ENCODE measurements around the gene IQCK.

Gene IQCK

GRCh38 chr16:19718624-19718965 lies 524 bp downstream of the IQCK start:
- DNase-seq (ENCODE audit: low spot score): no peak

- DNase-seq (ENCODE audit: low spot score): no peak
These were observed 4.3 kb downstream of the IQCK start for GRCh38 chr16:19722269-19722952.

- no peak for DNase-seq (ENCODE audit: low spot score)
These were observed 4.9 kb downstream of the IQCK start for GRCh38 chr16:19722981-19723380.

GRCh38 chr16:19728636-19728965 lies 10.5 kb downstream of the IQCK start:
- DNase-seq (ENCODE audit: low spot score): no peak

GRCh38 chr16:19733551-19733950 lies 15.5 kb downstream of the IQCK start:
- DNase-seq (ENCODE audit: low spot score): no peak

GRCh38 chr16:19735074-19735867 lies 17.2 kb downstream of the IQCK start:
- no peak for DNase-seq (ENCODE audit: low spot score)

- no peak for DNase-seq (ENCODE audit: low spot score)
These were observed 19.4 kb downstream of the IQCK start for GRCh38 chr16:19737306-19738038.

- DNase-seq (ENCODE audit: low spot score): no peak
These were observed 23.3 kb downstream of the IQCK start for GRCh38 chr16:19741354-19741753.

GRCh38 chr16:19743816-19744159 lies 25.7 kb downstream of the IQCK start:
- DNase-seq (ENCODE audit: low spot score): no peak

GRCh38 chr16:19744670-19745069 lies 26.6 kb downstream of the IQCK start:
- DNase-seq (ENCODE audit: low spot score): no peak

GRCh38 chr16:19745286-19746010 lies 27.4 kb downstream of the IQCK start:
- DNase-seq (ENCODE audit: low spot score): no peak

- DNase-seq (ENCODE audit: low spot score): no peak
These were observed 28.5 kb downstream of the IQCK start for GRCh38 chr16:19746561-19746960.

- DNase-seq (ENCODE audit: low spot score): no peak
These were observed 30.5 kb downstream of the IQCK start for GRCh38 chr16:19748389-19749168.

GRCh38 chr16:19749571-19750080 lies 31.6 kb downstream of the IQCK start:
- DNase-seq (ENCODE audit: low spot score): no peak

- DNase-seq (ENCODE audit: low spot score): no peak
These were observed 33.7 kb downstream of the IQCK start for GRCh38 chr16:19751478-19752385.

- no peak for DNase-seq (ENCODE audit: low spot score)
These were observed 36.0 kb downstream of the IQCK start for GRCh38 chr16:19753815-19754643.

- no peak for DNase-seq (ENCODE audit: low spot score)
These were observed 36.6 kb downstream of the IQCK start for GRCh38 chr16:19754644-19755036.

- no peak for DNase-seq (ENCODE audit: low spot score)
These were observed 37.2 kb downstream of the IQCK start for GRCh38 chr16:19755268-19755667.

GRCh38 chr16:19757026-19757425 lies 39.0 kb downstream of the IQCK start:
- no peak for DNase-seq (ENCODE audit: low spot score)

Measured in CD4-positive, alpha-beta T cell treated with Interleukin-2 at 100 ng/mL for 4 hours (primary cell).